ENCODE results near the gene UBXN7.
"Not testable (repeated sequence)": the region's sequence is repeated elsewhere in the genome, so short reads cannot be mapped to it uniquely, and the experiment has no call there.

Gene UBXN7

DNA sequence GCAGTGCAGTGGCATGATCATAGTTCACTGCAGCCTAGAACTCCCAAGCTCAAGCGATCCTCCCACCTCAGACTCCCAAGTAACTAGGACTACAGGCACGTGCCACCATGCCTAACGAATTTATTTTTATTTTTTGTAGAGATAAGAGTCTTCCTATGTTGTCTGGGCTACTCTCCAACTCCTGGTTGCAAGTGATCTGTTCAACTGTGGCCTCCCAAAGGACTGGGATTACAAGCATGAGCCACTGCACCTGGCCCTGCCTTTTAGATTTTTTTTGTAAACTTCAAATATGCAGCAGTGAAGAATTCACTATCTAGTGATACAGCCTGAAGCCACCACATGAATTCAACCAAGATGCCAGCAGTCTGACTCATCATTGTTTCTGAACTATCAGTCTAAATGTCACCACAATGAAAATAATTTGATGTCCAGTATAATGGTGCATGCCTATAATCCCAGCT, 32.7 kb downstream of the UBXN7 start:
- H3K27ac Mint-ChIP-seq: no peak overlapping the region
- no peak overlapping the region for H3K4me3 Mint-ChIP-seq
- no peaks in the 10 kb centered on the region for H3K27me3 Mint-ChIP-seq
- H3K36me3 Mint-ChIP-seq (ENCODE audit: low read depth): peaks cover 67% of the 10 kb centered on the region
- no peaks in the 10 kb centered on the region for H3K9me3 Mint-ChIP-seq
- no peak for DNase-seq
- peaks cover 2% of the 10 kb centered on the region for H3K4me1 Mint-ChIP-seq (ENCODE audit: low read depth)

DNA sequence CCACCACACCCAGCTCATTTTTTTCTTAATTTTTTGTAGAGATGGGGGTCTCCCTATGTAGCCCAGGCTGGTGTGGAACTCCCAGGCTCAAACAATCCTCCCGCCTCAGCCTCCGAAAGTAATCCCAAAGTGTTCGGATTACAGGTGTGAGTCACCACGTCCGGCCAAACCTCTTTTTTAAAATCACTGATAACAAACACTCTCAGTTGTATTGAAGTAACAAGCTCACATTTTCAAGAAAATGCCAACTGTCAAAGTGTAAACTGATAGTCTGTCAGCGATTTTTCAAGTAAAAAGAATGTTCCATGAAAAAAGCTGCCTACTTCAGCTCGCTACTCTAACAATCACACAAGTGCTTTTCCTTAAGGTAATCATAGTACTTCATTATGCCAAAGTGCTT, 33.4 kb downstream of the UBXN7 start:
- no peak overlapping the region for H3K4me3 Mint-ChIP-seq
- H3K27ac Mint-ChIP-seq: no peak overlapping the region
- no peaks in the 10 kb centered on the region for H3K27me3 Mint-ChIP-seq
- peaks cover 69% of the 10 kb centered on the region for H3K36me3 Mint-ChIP-seq (ENCODE audit: low read depth)
- no peak for DNase-seq
- H3K4me1 Mint-ChIP-seq (ENCODE audit: low read depth): peaks cover 2% of the 10 kb centered on the region
- H3K9me3 Mint-ChIP-seq: no peaks in the 10 kb centered on the region

DNA sequence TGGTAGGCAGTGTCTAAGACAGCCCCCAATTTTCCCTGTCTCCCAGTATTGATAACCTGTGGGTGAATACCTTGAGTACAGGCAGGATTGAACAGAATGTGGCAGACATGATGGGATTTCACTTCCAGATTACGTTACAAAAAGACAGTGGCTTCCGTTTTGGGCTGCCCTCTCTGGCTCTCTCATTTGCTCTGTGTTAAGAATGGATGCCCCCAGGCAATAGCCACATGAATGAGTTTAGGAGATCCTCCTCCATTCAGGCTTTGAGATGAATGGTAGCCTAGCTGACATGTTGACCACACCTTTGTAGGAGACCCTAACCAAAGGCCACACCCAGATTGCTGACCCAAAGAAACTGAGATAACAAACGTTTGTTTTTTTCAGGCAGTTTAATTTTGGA, 34.3 kb downstream of the UBXN7 start:
- Mint-ChIP-seq H3K4me1 (ENCODE audit: low read depth) (peaks cover 2% of the 10 kb centered on the region), H3K27me3 (no peaks in the 10 kb centered on the region), H3K4me3 (no peak overlapping the region), H3K9me3 (no peaks in the 10 kb centered on the region), H3K27ac (no peak overlapping the region), H3K36me3 (ENCODE audit: low read depth) (peaks cover 71% of the 10 kb centered on the region)
- DNase-seq: no peak

DNA sequence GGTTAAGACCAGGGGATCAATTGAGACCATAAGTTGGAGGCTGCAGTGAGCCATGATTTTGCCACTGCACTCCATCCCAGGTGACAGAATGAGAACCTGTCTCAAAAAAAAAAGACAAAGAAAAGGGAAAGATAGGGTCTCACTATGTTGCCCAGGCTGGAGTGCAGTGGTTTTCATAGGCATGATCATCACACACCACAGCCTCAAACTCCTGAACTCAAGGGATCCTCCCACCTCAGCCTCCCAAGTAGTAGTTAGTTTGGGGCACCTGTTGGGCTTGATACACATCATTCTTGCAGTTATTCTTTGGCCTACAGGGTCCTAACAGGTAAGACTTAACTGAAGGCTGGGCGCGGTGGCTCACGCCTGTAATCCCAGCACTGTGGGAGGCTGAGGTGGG, 42.1 kb downstream of the UBXN7 start:
- Mint-ChIP-seq H3K4me1 (ENCODE audit: low read depth) (peaks cover 1% of the 10 kb centered on the region), H3K9me3 (peaks cover 11% of the 10 kb centered on the region), H3K27ac (no peak overlapping the region), H3K4me3 (no peak overlapping the region), H3K27me3 (no peaks in the 10 kb centered on the region), H3K36me3 (ENCODE audit: low read depth) (peaks cover 84% of the 10 kb centered on the region)
- DNase-seq: no peak

DNA sequence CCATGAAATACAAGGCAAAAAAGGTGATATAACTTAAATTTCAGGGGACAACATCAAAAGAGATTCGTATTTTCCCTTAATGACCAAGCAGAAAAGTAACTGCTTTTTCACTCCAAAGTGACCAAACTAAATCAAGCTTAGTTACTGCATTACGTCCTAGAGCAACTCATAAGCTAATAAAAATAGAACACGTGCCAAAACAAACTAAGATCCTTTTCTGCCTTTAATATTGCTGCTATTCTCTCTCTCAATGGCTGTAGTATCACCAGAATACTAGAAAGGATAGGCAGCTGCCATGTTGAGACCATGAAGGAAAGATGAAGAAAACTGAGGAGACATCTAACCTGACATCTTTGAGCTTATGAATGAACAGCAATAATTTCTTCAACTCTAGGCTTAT, 43.3 kb downstream of the UBXN7 start:
- Mint-ChIP-seq H3K27me3 (no peaks in the 10 kb centered on the region), H3K4me3 (no peak overlapping the region), H3K4me1 (ENCODE audit: low read depth) (peaks cover 9% of the 10 kb centered on the region), H3K27ac (no peak overlapping the region), H3K36me3 (ENCODE audit: low read depth) (peaks cover 88% of the 10 kb centered on the region), H3K9me3 (peaks cover 11% of the 10 kb centered on the region)
- DNase-seq: no peak

DNA sequence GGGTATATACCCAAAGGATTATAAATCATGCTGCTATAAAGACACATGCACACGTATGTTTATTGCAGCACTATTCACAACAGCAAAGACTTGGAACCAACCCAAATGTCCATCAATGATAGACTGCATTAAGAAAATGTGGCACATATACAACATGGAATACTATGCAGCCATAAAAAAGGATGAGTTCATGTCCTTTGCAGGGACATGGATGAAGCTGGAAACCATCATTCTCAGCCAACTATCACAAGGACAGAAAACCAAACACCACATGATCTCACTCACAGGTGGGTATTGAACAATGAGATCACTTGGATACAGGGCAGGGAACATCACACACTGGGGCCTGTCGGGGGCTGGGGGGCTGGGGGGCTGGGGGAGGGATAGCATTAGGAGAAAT, 44.3 kb downstream of the UBXN7 start:
- Mint-ChIP-seq H3K36me3 (ENCODE audit: low read depth) (peaks cover 87% of the 10 kb centered on the region), H3K9me3 (peaks cover 11% of the 10 kb centered on the region), H3K4me1 (ENCODE audit: low read depth) (peaks cover 17% of the 10 kb centered on the region)
- H3K4me3 Mint-ChIP-seq, H3K27ac Mint-ChIP-seq, H3K27me3 Mint-ChIP-seq, DNase-seq: not testable (repeated sequence)

DNA sequence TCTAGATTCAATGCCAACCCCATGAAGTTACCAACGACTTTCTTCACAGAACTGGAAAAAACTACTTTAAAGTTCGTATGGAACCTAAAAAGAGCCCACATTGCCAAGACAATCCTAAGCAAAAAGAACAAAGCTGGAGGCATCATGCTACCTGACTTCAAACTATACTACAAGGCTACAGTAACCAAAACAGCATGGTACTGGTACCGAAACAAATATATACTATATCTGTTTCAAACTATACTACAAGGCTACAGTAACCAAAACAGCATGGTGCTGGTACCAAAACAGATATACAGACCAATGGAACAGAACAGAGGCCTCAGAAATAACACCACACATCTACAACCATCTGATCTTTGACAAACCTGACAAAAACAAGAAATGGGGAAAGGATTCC, 45.4 kb downstream of the UBXN7 start:
- peaks cover 11% of the 10 kb centered on the region for H3K9me3 Mint-ChIP-seq
- not testable (repeated sequence) for H3K4me3 Mint-ChIP-seq, DNase-seq, H3K27me3 Mint-ChIP-seq, H3K27ac Mint-ChIP-seq
- peaks cover 21% of the 10 kb centered on the region for H3K4me1 Mint-ChIP-seq (ENCODE audit: low read depth)
- H3K36me3 Mint-ChIP-seq (ENCODE audit: low read depth): peaks cover 83% of the 10 kb centered on the region

DNA sequence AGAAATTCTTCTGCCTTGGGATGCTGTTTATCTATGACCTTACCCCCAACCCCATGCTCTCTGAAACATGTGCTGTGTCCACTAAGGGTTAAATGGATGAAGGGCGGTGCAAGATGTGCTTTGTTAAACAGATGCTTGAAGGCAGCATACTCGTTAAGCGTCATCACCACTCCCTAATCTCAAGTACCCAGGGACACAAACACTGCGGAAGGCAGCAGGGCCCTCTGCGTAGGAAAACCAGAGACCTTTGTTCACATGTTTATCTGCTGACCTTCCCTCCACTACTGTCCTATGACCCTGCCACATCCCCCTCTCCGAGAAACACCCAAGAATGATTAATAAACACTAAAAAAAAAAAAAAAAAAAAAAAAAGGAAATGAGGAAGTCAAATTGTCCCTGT, 46.2 kb downstream of the UBXN7 start:
- not testable (repeated sequence) for H3K4me3 Mint-ChIP-seq, H3K27ac Mint-ChIP-seq, DNase-seq, H3K27me3 Mint-ChIP-seq
- peaks cover 11% of the 10 kb centered on the region for H3K9me3 Mint-ChIP-seq
- peaks cover 24% of the 10 kb centered on the region for H3K4me1 Mint-ChIP-seq (ENCODE audit: low read depth)
- peaks cover 83% of the 10 kb centered on the region for H3K36me3 Mint-ChIP-seq (ENCODE audit: low read depth)

DNA sequence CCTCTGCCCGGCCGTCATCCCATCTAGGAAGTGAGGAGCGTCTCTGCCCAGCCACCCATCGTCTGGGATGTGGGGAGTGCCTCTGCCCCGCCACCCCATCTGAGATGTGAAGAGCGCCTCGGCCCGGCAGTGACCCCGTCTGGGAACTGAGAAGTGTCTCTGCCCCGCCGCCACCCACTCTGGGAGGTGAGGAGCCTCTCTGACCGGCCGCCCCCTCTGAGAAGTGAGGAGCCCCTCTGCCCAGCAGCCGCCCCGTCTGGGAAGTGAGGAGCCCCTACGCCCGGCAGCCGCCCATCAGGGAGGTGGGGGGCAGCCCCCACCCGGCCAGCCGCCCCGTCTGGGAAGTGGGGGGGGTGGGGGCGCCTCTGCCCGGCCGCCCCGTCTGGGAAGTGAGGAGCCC, 46.8 kb downstream of the UBXN7 start:
- H3K27ac Mint-ChIP-seq, H3K27me3 Mint-ChIP-seq, H3K4me3 Mint-ChIP-seq, DNase-seq: not testable (repeated sequence)
- peaks cover 81% of the 10 kb centered on the region for H3K36me3 Mint-ChIP-seq (ENCODE audit: low read depth)
- peaks cover 11% of the 10 kb centered on the region for H3K9me3 Mint-ChIP-seq
- H3K4me1 Mint-ChIP-seq (ENCODE audit: low read depth): peaks cover 24% of the 10 kb centered on the region

DNA sequence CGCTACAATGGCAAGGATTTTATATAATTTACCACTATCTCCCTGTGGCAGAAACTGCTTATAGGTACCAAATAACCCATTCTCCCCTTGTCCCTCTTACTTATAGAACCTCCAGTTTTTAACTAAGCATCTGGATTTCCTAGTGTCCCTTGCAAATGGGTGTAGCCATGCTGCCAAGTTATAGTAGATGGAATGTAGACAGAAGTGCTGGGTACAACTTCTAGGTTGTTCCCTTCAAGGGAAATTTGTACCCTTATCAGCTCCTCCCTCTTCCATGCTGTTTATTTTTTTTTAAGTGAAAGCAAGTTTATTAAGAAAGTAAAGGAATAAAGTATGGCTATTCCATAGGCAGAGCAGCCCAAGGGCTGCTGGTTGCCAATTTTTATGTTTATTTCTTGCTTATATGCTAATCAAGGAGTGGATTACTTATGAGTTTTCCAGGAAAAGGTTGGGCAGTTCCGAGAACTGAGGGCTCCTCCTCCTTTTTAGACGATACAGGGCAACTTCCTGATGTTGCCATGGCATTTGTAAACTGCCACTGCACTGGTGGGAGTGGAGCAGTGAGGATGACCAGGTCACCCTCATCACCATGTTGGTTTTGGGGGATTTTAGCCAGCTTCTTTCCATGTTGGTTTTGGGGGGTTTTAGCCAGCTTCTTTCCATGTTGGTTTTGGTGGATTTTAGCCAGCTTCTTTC, 53.9 kb downstream of the UBXN7 start:
- Mint-ChIP-seq H3K27ac (no peak overlapping the region), H3K27me3 (no peaks in the 10 kb centered on the region), H3K36me3 (ENCODE audit: low read depth) (peaks cover 36% of the 10 kb centered on the region), H3K9me3 (no peaks in the 10 kb centered on the region), H3K4me1 (ENCODE audit: low read depth) (peaks cover 14% of the 10 kb centered on the region), H3K4me3 (no peak overlapping the region)
- DNase-seq: no peak

DNA sequence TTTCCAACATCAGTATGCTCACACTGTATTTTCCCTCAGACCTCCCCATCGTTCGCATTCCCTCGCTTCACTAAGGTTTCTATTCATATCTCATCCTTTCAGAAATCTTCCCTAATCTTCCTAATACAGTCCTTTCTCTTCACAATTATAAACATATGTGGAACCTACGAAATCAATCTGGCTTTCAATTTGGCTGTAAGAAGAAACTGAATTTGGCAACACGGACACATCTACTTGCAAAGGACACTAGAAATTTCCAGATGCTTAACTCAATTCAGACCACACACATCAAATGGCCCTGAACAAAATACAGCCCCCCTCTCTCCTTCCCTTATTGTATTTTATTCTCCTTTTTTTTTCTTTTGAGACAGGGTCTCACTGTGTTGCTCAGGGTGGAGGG, 54.9 kb downstream of the UBXN7 start:
- Mint-ChIP-seq H3K27ac (no peak overlapping the region), H3K27me3 (no peaks in the 10 kb centered on the region), H3K4me3 (no peak overlapping the region), H3K36me3 (ENCODE audit: low read depth) (peaks cover 37% of the 10 kb centered on the region), H3K4me1 (ENCODE audit: low read depth) (peaks cover 10% of the 10 kb centered on the region), H3K9me3 (no peaks in the 10 kb centered on the region)
- no peak for DNase-seq

DNA sequence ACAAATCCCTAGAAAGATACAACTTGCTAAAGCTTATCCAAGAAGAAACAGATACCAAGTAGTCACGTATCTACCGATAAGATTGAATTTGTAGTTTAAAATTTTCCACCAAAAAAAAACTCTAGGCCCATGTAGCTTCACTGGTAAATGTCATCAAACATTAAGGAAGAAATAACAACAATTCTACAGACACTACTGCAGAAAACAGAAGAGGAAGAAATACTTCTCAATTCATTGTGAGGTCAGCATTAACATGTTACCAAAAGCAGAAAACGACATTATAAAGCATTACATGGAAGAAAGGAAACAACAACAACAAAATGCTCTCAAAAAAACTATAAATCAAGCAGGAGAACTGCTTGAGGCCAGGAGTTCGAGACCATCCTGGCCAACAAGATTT, 66.5 kb downstream of the UBXN7 start:
- Mint-ChIP-seq H3K27me3 (no peaks in the 10 kb centered on the region), H3K36me3 (ENCODE audit: low read depth) (peaks cover 69% of the 10 kb centered on the region), H3K9me3 (no peaks in the 10 kb centered on the region), H3K27ac (no peak overlapping the region), H3K4me1 (ENCODE audit: low read depth) (peaks cover 3% of the 10 kb centered on the region), H3K4me3 (no peak overlapping the region)
- no peak for DNase-seq

DNA sequence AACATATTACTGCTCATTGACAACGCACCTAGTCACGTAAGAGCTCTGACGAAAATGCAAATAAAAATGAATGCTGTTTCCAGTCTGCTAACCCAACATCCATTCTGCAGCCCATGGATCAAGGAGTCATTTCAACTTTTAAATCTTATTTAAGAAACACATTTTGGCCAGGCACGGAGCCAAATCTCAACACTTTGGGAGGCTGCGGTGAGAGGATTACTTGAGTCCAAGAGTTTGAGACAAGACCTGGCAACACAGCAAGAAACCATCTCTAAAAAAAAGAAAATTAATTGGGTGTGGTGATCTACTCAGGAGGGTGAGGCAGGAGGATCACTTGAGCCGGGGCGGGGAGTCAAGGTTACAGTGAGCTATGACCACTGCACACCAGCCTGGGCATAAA, 71.6 kb downstream of the UBXN7 start:
- H3K9me3 Mint-ChIP-seq: no peaks in the 10 kb centered on the region
- H3K36me3 Mint-ChIP-seq (ENCODE audit: low read depth): peaks cover 78% of the 10 kb centered on the region
- no peak overlapping the region for H3K4me3 Mint-ChIP-seq
- H3K4me1 Mint-ChIP-seq (ENCODE audit: low read depth): peaks cover 9% of the 10 kb centered on the region
- DNase-seq: no peak
- no peaks in the 10 kb centered on the region for H3K27me3 Mint-ChIP-seq
- no peak overlapping the region for H3K27ac Mint-ChIP-seq

DNA sequence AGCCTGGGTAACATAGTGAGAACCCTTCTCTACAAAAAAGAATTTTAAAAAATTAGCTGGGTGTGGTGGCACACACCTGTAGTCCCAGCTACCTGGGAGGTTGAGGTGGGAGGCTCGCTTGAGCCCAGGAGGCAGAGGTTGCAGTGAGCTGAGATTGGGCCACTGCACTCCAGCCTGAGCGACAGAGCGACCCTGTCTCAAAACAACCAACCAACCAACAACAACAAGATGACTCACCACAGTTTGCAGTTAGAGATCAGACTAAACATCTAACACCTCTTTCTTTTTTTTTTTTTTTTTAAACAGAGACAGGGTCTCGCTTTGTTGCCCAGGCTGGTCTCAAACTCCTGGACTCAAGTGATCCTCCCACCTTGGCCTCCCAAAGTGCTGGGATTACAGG, 73.7 kb downstream of the UBXN7 start:
- H3K27me3 Mint-ChIP-seq; DNase-seq; H3K9me3 Mint-ChIP-seq; H3K4me1 Mint-ChIP-seq (ENCODE audit: low read depth); H3K27ac Mint-ChIP-seq; H3K4me3 Mint-ChIP-seq: not testable (repeated sequence)
- peaks cover 83% of the 10 kb centered on the region for H3K36me3 Mint-ChIP-seq (ENCODE audit: low read depth)

DNA sequence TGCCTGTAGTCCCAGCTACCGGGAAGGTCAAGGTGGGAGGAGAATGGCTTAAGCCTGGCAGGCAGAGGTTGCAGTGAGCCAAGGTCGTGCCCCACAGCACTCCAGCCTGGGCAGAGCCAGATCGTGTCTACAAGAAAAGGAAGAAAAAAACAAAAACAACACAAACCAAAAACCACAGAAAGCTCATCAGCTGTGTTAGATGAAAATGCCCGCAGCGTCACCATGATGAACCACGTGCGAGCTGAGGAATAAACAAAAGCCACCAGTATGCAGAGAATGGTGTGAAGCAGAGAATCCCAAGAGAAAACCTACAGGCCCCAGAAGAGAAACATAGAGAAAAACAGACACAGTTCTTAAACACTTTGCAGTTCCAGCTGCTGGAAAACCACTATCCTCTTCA, 74.3 kb downstream of the UBXN7 start:
- no peaks in the 10 kb centered on the region for H3K27me3 Mint-ChIP-seq
- peaks cover 82% of the 10 kb centered on the region for H3K36me3 Mint-ChIP-seq (ENCODE audit: low read depth)
- no peak overlapping the region for H3K4me3 Mint-ChIP-seq
- H3K4me1 Mint-ChIP-seq (ENCODE audit: low read depth): peaks cover 9% of the 10 kb centered on the region
- no peak overlapping the region for H3K27ac Mint-ChIP-seq
- H3K9me3 Mint-ChIP-seq: no peaks in the 10 kb centered on the region
- DNase-seq: no peak

DNA sequence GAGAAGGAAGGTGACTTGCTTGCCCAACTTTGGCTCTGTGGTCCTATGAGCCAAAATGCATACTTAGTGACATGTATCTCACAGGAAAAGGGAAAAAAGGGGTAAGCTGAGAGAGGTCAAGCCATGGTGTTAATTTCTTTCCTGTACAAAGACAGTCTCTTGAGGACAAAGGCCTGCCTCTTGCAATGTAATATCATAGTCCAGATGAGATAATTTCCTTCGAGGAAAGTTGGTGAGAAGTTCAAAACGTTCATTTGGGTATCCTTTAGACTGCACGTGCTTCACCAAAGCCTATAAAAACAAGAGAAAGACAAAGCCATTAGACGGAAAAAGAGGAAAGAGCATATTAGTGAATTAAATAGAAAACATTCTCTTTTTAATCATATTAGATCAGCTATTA, 75.7 kb downstream of the UBXN7 start:
- no peak for DNase-seq
- Mint-ChIP-seq H3K36me3 (ENCODE audit: low read depth) (peaks cover 76% of the 10 kb centered on the region), H3K27ac (no peak overlapping the region), H3K27me3 (no peaks in the 10 kb centered on the region), H3K4me1 (ENCODE audit: low read depth) (peaks cover 9% of the 10 kb centered on the region), H3K4me3 (no peak overlapping the region), H3K9me3 (no peaks in the 10 kb centered on the region)
